IPS DF 4.7 (cell line): Measurements from ENCODE around the gene POLR2F.

Experiments
- DNase-seq: peaks from one replicate; pipeline ENCODE4 v3.0.0-alpha.2; 2013; ENCODE audit warnings: low spot score; ENCODE audit errors: extremely low read depth

Gene POLR2F

DNA sequence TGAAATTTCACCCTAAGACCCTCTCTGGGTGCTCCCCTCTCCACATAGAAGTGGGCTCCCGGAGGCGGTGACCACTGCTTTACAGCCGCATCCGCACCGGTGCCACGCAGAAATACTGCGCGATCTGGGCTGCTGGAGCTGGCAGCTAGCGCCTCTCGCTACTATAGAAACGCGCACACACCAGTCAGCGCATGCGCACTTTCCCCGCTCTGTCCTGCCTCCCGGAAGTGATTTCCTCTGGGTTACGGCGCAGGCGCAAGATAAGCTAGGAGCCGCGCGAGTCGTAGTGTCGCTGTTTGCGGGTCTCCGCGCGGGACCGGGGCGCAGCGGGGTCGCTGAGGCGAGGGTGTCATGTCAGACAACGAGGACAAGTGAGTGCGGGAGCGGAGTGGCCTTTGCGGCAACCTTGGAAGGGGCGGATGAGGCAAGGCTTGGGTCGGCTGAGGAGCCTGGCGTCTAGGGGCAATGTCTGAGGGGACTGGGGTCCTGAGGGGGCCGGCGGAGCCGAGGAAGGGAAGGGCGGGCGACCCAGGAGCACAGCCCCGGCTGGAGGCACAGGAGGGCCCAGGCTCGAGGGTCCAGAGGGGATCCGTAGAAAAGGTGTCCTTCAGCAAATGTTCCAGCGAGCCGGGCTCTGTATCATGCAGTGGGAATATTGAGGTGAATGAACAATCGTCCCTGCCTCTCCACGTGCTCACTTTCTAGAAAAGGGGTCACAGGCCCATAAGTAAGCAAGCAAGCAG is at the start of gene POLR2F, which contains the start of gene C22orf23:
Gene POLR2F, plus strand, starts transcription at position 263 of the 743 bp plus-strand sequence. Its CDS starts 89 bp downstream, at position 352.
Gene C22orf23, minus strand, starts transcription at position 165 of the 743 bp plus-strand sequence. CDS start 452 bp downstream, outside the sequence.
- peak; percentile 91 for DNase-seq

DNA sequence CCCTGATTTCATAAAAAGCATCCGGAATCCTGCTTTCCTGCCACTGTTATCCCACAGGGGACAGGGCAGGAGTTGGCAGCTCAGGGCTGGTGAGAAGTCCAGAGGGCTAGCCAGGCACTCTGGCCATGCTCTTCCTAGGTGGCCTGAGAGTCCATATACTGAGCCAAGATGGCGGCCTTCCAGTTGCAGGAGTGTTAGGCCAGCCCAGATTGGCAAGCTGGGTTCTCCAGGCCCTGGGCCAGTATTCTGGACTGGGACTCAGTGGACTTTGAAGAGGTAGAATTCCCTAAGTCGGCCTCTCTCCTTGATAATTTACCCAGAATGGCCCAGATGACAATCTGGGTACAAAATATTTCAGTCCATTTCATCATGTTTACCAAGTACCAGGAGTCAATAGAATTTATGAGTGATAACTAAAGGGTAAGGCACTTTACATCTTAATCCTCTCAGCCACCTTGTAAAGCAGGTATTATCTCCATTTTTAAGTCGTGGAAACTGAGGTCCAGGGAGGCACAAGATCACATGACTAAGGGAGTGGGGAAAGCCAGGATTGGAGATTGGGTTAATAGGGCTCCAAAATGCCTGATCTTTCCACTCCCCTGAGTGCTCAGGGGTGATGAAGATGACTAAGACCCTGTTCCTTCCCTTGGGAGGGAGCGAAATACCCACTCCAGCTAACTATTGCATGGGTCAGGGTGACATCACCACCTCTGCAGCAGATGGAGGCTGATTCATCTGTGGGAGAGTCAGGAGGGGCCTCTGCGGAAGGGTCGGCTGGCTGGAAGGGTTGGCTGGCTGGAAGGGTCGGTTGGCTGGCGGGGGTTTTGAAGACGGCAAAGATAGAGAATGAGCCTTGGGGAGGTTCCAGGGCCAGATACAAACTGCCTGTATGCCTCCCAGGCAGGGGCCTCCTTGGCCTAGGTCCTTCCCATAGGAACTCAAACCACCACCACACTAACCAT is 48.6 kb upstream of the POLR2F start:
- no peak for DNase-seq

DNA sequence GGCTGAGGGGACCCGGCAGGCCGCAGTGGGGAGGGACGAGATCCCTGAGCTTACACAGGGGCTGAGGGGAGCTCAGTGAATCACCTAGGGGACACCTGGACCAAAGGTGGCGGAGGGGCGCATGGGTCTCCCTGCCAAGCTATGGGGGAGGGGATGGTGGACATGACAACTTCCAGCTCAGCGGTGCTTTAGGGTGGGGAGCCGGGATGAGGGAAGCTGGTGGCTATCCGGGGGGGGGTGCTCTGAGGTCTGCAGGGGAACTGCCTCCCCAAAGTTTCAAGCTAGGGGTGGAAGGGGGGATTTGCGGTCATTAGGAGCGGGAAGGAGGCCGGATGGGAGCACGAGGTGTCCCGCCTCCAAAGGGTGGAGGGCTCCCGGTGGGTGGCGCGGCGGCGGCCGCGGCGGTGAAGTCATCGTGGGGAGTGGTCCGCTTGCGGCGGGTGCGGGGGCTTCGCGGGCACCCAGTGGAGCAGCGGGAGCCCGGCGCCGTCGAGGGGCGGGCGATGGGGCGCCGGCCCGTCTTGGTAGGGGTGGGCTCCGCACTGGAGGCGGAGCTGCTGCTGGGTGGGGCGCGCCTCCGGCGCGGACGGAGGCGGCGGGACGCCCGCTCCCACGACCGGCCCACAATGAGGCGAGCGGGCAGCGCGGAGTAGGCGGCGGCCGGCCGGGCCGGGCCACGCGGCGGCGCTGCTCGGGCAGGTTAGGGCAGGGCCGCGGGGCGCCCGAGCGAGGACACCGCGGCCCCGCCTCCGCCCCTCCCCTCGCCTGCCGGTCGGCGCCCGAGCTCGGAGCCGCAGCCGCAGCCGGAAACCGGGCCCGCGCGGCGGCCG is 47.8 kb upstream of the POLR2F start, which contains the start of gene MICALL1:
Gene MICALL1, plus strand, starts transcription at position 764 of the 830 bp plus-strand sequence. CDS start 126 bp downstream, outside the sequence.
- DNase-seq: no peak

DNA sequence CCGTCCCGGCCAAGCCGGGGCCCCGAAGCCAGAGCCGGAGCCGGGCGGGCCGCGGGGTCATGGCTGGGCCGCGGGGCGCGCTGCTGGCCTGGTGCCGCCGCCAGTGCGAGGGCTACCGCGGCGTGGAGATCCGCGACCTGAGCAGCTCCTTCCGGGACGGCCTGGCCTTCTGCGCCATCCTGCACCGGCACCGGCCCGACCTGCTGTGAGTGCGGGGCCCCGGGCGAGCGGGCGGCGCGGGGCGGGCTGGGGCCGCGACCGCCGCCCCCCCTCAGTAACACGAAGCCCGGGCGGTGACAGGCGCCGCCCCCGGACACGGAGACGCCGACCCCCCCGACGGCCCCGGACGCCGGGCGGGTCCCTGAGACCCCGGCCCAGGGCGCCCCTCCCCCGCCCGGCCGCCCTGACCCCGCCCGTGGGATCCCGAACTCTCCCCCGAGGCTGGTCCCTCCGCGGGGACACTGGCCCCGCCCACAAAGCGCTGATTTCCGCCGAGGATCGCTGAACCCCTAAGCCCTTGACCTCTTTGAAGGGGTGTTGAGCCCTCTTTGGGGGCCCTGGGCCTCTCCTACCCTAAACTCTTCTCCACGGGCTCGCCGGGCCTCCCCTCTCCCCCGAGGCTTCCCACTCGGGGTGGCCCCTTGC is 47.0 kb upstream of the POLR2F start:
- no peak for DNase-seq

DNA sequence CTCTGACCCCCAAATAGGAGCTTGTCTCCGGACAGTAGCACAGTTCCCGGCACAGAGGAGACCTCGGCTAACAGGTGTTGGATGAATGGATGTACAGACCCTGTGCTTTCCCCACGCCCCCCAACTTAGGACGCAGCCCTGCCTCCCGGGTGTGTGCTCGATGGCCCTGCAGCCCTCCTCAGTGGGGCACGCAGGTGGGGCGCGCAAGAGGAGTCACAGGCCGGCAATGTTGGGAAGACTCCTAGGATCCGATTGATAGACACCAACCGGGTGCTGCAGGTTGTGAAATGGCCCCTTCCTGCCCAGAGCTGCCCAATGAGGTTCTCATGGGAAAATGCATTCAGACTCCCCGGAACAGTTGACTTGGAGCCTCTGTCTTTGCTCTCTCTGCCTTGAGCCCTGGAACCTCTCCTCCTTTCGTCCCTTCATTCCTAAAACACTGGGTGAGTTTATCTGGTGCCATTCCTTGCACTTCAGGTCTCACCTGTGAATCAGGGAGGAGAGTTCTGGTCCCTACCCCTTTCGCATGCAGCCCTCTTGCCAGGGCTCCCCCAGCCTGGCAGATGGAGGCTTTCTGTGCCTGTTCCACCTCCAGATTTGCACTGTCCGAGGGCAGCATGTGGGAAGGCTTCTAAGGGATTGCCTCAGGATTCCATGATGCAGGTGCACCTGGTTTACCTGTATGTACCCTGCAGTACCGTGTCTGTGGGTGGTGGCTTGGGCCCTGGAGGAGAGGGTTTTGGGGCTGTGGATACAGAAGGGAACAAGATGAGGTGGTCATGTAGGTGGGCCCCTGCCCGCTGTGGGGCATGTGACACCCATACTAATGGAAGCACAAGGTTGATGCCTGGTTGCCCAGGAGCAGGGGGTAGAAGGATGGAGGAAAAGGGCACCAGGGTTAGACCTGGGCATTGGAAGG is 46.2 kb upstream of the POLR2F start:
- DNase-seq: no peak

DNA sequence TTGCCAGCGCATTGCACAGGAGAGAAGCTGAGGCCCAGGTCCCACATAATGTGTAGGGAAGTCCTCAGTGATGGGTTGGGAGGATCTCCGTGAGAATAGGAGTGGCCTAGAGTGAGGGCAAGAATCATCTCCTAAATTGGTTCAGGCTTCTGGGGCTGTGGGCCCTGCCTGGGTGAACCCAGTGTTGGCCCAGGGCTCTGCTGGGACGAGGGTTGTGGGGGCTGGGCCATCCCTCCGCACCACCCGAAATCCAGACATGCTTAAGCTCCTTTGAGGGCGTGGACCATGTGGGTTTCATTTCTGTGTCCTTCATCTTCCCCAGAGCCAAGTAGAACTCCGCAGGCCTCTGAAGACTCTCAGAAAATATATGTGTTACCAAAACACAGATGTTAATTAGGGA is 43.7 kb upstream of the POLR2F start:
- no peak for DNase-seq

DNA sequence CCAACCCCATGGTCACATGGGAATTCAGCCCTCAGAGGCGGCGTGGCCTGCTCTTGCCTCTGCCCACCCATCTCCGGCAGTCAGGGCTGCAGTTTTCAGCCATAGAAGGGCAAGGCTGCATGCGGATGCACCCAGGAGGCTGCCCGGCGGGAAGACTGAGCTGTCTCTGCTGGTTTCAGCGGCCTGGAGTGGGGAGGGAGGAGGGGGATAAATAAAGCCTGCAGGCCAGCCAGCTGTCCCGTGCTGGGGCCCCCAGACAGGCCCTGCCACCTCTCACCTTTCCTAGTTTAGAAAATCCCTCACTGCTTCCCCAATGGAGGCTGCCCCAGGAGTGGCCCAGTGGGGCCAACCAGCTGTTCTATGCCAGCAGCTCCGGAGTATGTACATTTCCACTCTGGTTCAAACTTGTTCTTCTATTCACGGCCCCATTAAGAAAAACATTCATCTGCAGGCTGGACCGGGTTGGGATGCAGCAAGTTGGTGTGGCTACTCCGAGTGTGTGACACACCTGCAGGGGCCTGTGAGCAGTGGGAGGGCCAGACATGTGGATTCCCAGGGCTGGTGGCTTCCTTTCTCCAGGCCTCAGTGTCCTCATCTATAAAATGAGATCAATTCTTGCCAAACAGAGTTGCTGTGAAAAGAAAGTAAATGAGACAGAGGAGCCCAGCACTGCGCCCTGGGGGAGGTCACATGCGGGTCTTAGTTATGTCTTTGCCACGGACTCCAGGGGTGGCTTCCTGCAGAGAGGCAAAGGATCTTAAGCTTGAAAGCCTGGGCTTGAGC is 42.4 kb upstream of the POLR2F start:
- DNase-seq: no peak

DNA sequence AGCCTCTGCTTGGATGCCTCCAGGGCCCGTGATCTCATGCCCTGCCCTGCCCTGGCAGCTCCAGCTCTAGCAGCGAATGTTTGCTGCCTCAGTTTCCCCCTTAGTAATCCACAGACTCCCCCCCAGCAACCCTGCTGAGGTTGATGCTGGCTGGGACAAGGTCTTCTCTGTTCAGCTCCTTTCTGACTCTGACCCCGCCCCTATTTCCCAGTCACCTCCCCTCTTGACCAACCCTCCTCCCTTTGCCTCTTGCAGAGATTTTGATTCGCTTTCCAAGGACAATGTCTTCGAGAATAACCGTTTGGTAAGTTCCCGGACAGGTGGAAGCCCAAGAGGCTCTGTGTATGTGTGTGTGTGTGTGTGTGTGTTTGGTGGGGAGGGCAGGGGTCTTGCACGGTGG is 41.8 kb upstream of the POLR2F start:
- DNase-seq: no peak

DNA sequence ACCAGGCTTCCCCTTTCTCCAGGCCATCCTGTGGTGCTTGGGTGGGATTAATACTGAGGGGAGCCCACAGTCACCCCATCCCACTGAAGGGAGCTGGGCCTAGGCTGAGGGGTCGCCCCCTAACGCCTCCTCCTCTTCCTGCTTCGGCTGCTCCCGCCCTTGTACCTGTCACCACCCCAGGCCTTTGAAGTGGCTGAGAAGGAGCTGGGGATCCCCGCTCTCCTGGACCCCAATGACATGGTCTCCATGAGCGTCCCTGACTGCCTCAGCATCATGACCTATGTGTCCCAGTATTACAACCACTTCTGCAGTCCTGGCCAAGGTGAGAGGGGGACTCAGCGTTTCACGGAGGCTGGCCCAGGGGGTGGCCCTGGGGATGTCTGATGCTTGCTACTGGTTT is 41.3 kb upstream of the POLR2F start:
- DNase-seq: no peak

DNA sequence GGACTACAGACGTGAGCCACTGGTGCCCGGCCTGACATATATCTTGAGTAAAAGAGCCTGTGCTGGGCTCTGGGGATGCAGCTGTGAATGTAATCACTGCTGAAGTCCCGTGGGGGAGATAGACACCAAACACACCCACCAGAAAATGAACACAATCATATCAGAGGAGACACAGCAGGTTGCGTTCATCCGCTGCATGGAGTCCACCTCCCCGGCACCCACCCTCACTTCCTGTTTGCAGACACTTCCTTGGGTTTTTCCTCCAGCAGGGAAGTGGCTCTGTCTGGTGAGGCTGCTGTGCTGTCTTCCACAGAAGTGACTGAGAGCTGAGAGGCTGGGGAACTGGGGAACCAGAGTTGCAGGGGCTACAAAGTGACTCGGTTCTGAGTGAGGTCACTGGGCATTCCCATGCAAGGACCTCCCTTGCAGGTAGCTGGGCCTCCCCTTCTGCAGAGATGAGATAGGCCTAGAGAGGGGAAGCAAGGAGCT is 40.2 kb upstream of the POLR2F start:
- no peak for DNase-seq

DNA sequence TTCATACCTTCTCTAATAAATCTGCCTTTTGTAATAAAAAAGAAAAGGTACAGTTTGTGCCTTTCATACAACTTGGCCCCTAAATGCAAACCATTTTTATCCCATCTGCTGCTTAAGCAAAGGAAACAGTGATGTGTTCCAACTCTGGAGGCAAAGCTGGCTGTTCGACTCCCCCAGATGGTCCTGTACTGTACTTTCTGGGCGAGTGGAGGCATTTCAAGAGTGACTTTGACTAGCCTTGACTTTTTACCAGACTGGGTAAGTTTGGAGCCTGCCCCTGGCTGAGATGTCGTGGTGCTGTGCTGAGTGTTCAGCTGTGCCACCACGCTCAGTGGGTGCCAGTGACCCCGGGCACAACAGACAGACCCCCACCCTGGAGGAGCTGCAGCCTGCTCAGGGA is 37.2 kb upstream of the POLR2F start:
- no peak for DNase-seq

DNA sequence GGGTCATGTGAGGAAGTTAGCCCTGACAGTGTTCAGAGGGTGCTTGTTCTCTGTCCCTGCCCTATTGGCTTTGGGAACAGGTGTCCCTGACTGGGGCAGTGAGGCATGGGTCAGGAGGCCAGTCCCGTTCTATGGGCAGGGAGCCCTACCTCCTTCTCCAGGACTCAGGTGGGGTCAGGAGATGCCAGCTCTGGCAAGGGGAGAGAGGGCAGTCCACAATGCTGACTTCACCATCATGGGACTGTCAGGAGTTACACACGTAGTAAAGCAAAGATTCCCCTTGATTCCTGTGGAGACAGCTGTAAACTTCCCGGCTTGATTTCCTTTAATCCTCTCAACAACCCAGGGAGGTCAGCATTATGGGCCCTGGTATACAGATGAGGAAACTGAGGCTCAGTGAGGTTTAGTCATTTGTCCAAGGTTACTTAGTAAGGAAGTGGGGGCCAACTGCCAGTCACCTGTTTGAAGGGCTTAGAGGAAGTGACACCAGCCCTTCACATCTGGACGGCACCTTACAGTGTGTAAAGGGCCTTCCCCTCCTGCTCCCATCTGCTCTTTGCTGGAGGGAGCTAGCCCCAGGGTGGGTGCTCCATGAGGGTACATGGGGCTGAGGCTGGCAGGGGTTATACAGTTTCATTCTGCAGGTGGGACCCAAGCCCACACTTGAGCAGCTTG is 35.5 kb upstream of the POLR2F start:
- DNase-seq: no peak

DNA sequence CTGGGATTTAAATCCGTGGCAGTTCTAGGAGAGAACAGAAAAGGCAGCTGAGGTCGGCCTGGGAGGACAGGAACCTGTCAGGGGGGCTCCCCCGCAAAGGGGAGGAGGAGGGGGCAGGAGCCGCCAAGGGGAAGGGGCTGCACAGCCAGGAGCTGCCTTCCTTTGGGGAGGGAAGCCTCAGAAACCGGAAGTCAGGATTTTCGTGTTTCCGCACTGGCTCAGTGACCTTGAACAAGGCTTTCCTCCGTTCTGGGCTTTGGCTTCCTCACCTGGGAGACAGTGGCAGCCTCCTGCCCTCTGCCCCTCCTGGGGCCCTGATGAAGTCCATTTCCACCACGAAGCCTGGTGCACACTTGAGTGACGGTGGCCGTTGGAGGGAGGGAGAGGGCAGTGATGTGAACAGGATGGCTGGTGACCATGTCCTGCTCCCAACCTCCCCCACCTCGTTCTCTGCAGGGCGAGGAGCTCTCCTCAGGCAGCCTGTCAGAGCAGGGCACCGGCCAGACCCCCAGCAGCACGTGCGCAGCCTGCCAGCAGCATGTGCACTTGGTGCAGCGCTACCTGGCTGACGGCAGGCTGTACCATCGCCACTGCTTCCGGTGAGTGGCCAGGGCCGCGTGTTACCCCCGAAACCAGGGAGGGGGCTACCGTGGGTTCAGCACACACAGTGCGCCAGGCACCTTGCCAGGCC is 34.8 kb upstream of the POLR2F start:
- DNase-seq: no peak

DNA sequence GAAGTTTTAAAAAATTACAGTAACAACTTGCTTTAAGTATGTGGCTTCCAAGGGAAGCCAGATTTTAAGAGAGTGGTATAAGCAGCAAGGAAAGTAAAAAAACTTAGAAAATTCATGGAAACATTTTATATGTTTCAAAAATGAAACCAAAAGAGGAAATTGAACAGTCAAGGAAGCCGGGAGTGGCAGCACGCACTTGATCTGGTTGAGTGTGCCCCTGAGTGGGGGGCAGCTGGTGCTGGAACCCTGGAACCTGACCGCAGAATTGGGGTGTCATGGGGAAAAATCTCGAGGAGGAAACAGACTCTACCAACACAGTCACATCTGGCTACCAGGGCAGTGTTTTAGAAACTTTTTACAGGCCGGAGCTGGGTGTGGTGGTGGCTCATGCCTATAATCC is 33.4 kb upstream of the POLR2F start:
- DNase-seq: no peak

DNA sequence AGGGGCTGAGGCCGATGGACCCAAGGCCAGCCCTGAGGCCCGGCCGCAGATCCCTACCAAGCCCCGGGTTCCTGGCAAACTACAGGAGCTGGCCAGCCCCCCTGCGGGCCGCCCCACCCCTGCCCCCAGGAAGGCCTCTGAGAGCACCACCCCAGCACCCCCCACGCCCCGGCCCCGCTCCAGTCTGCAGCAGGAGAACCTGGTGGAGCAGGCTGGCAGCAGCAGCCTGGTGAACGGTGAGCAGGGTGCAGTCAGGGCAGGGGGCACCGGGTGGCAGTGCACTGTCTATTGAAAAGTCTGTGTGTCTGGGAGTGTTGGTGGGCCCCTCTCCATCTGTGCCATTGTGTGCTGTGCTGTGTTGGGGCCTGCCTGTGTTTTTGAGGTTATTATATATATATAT is 31.3 kb upstream of the POLR2F start:
- DNase-seq: no peak

DNA sequence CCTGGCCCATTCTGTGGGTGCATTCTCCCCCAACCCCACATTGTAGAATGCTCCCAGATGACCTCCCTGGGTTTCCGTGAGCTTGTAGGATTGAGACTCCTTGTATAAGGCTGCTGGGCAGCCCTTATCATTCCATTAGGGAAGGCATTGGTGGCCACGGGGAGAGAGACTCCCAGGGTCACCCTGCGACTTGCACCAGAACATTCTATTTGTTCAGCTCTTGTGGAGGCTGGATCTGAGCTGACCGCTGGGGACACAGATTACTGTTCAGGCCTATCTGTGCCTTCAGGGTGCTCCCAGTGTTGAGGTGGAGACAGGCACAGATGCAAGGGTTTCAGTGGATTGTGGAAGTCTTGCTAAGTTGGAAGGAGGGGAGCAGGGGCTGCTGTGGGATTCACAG is 29.6 kb upstream of the POLR2F start:
- DNase-seq: no peak

DNA sequence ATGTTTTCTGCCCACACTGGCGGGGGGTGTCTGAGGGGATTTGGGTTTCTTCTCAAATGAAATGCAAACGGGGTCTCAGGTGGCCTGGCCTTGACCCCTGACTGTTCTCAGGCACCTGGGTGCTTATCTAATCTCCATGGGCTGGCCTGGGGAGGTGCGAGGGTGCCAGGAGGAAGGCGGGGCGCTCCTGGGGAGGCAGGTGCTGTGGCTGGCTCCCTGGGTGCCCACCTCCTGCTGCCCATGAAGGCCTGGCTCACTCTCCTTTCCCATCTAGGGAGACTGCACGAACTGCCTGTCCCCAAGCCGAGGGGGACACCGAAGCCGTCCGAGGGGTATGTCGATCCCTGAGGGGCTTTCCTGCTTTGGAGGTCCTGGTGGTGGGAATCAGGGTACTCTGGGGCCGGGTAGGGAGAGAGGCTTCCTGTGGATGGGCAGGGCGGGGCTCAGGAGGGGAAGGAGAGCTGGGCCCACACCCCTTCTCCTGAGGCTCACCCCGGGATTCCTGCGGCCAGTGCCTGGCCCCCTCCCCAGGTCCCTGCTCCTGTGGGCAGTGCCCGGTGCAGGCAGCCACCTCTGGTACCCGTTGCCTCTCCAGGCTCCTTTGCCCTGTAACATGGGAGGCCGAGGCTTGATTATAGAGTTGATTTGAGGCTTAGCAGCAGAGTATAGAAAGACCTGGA is 29.0 kb upstream of the POLR2F start:
- DNase-seq: no peak
